Right lobe of liver (tissue), 4 donors: Measurements from ENCODE around the gene C1QL3.

Experiments used
- CTCF ChIP-seq, 4 donors: fragments of 200-600 bp in 3 of 4; fragments of 450-650 bp in 1 of 4; IDR thresholded peaks; one replicate each; pipeline versions ENCODE4 v1.5.1 to v1.8.0; 2016 to 2022; ENCODE audit warnings: antibody characterized with exemption in 4 of 4, mild to moderate bottlenecking in 2 of 4
- POLR2A ChIP-seq: fragments of 450-650 bp; IDR thresholded peaks from one replicate; pipeline ENCODE4 v1.6.1; 2017; ENCODE audit warnings: antibody characterized with exemption, mild to moderate bottlenecking
- donor health status: DM: no; HTN: no; CAD: no.
- donor health status: DM: no; HTN: no; CAD: no.
- donor health status: DM: no; HTN: yes; CAD: no.

DNA sequence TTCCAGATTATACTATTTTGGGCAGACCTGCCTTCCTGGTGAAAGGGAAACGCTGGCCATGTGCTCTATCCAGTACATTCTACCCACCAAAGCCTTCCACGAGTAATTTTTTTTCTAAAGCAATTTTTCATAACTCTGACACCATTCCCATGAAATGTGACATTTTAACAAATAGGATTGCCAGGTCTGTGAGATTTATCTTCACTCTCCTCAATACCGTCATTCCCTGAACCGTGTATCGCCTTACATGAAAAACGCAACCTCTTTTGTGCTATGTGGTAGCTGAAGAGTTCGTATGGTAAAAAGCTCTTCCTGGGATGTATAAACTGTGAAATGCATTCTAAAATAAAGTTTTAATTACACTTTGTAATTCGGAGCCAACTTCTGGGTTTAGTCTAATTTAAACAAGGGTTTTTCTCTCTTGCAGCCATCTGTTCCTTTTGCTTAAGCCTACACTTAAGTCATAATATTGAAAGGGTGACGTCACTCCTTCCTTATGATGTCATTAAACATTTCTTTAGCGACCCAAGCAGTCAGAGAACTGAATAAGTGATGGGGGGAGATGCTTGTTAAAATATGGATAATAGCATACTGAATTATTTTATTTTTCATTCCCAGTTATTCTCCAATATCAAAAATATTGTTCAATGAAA lies 27.7 kb downstream of the C1QL3 start:
- no peak for TF ChIP-seq CTCF (IDR thresholded peaks at IDR 0.05)
- no peak for TF ChIP-seq POLR2A
